HL-60 (cell line): ENCODE data around the gene MLF2.
"Not testable (repeated sequence)": the region's sequence is repeated elsewhere in the genome, so short reads cannot be mapped to it uniquely, and the experiment has no call there.

ENCODE experiments used
- DNase-seq, 2 experiments: peaks; one replicate each; pipeline ENCODE4 v3.0.0-alpha.2; 2010 to 2020; ENCODE audit warnings: low read depth in 1 of 2, low spot score in 1 of 2
- H3K27ac ChIP-seq: fragments of 250-450 bp; sonication (Bioruptor Pico); replicated peaks from 2 replicates; pipeline ENCODE4 v1.5.1; 2020; ENCODE audit warnings: mild to moderate bottlenecking, moderate library complexity
- H3K27me3 ChIP-seq: fragments of 250-450 bp; sonication (Bioruptor Pico); 2 replicates; pipeline ENCODE4 v1.5.1; 2021; ENCODE audit warnings: mild to moderate bottlenecking, moderate library complexity; ENCODE audit not compliant: insufficient read depth, poor library complexity, severe bottlenecking
- H3K4me3 ChIP-seq: replicated peaks from 2 replicates; pipeline ENCODE4 v1.5.1; 2011; ENCODE audit warnings: mild to moderate bottlenecking, control low read depth, low read length; ENCODE audit not compliant: insufficient read depth
- CTCF ChIP-seq: IDR thresholded peaks from one replicate; pipeline ENCODE4 v1.5.1; 2011; ENCODE audit warnings: low read length, control low read depth, inconsistent platforms; ENCODE audit not compliant: insufficient read depth
- GABPA ChIP-seq: IDR thresholded peaks from 2 replicates; pipeline ENCODE4 v1.6.1; 2012; ENCODE audit warnings: low read depth
- POLR2AphosphoS5 ChIP-seq: IDR thresholded peaks from 2 replicates; pipeline ENCODE4 v1.6.1; 2012; ENCODE audit warnings: low read depth
- REST ChIP-seq: IDR thresholded peaks from 2 replicates; pipeline ENCODE4 v1.6.1; 2012; ENCODE audit warnings: low read depth; ENCODE audit not compliant: insufficient replicate concordance
- SPI1 ChIP-seq: IDR thresholded peaks from 2 replicates; pipeline ENCODE4 v1.6.1; 2012; ENCODE audit warnings: low read depth, mild to moderate bottlenecking, borderline replicate concordance

The MLF2 gene

GRCh38 chr12:6745741-6746525 is 7.0 kb downstream of the MLF2 start:
- Histone ChIP-seq H3K27me3 (no peaks in the 10 kb centered on the region), H3K27ac (peak overlapping the region; percentile 75), H3K4me3 (no peak overlapping the region)
- TF ChIP-seq POLR2AphosphoS5 (peak; percentile 65), GABPA (peak; percentile 73), SPI1 (peak; percentile 100), REST (no peak), CTCF (no peak)
- DNase-seq: peak in 1 of 2 experiments; percentile 93

- DNase-seq, H3K27ac ChIP-seq, H3K27me3 ChIP-seq, H3K4me3 ChIP-seq: not testable (repeated sequence)
These were observed 9.6 kb downstream of the MLF2 start for GRCh38 chr12:6743300-6743699.

- no peak overlapping the region for H3K27ac ChIP-seq
- DNase-seq: no peak
- no peak overlapping the region for H3K4me3 ChIP-seq
- no peak for TF ChIP-seq POLR2AphosphoS5
- no peaks in the 10 kb centered on the region for H3K27me3 ChIP-seq
These were observed 10.1 kb downstream of the MLF2 start for GRCh38 chr12:6742834-6743233.

GRCh38 chr12:6742080-6742479 is 10.9 kb downstream of the MLF2 start:
- DNase-seq, H3K4me3 ChIP-seq, H3K27ac ChIP-seq, H3K27me3 ChIP-seq: not testable (repeated sequence)

GRCh38 chr12:6736754-6737153 is 16.2 kb downstream of the MLF2 start:
- Histone ChIP-seq H3K4me3 (no peak overlapping the region), H3K27me3 (no peaks in the 10 kb centered on the region), H3K27ac (no peak overlapping the region)
- TF ChIP-seq SPI1 (no peak), CTCF (no peak), GABPA (no peak), POLR2AphosphoS5 (no peak)
- no peak for DNase-seq

- H3K27ac ChIP-seq: no peak overlapping the region
- peak in 1 of 2 experiments; percentile 54 for DNase-seq
- no peak for TF ChIP-seq GABPA
- TF ChIP-seq SPI1: no peak
- TF ChIP-seq CTCF: peak; percentile 72
- H3K4me3 ChIP-seq: no peak overlapping the region
- H3K27me3 ChIP-seq: no peaks in the 10 kb centered on the region
These were observed 17.3 kb downstream of the MLF2 start for GRCh38 chr12:6735448-6736191.
